Liver (tissue), 9 donors: Measurements from ENCODE around the gene FUT4. TPM values are rescaled to one million over a fixed set of nuclear protein-coding genes. Genes with fewer than 3 reads are reported as not detected.

Experiments used
- DNase-seq: peaks from one replicate; pipeline ENCODE4 v3.0.0-alpha.2; 2017; ENCODE audit warnings: low spot score
- H3K27ac ChIP-seq, 2 donors: one replicate each; pipeline ENCODE4 v1.7.0; 2013; ENCODE audit warnings: inconsistent platforms in 2 of 2, low read length in 2 of 2, control low read depth in 1 of 2, low read depth in 1 of 2, mild to moderate bottlenecking in 1 of 2
- H3K27me3 ChIP-seq, 4 donors: one replicate each; pipeline versions ENCODE4 v1.6.1 to v1.7.0; 2013; ENCODE audit warnings: low read length in 3 of 4, inconsistent platforms in 1 of 4, mild to moderate bottlenecking in 1 of 4, moderate library complexity in 1 of 4; ENCODE audit not compliant: control insufficient read depth in 4 of 4, insufficient read depth in 4 of 4
- H3K36me3 ChIP-seq, 4 donors: one replicate each; pipeline versions ENCODE4 v1.6.1 to v1.7.0; 2013; ENCODE audit warnings: low read length in 3 of 4, mild to moderate bottlenecking in 3 of 4, low read depth in 1 of 4, moderate library complexity in 1 of 4; ENCODE audit not compliant: control insufficient read depth in 4 of 4, insufficient read depth in 3 of 4
- H3K4me1 ChIP-seq, 4 donors: one replicate each; pipeline versions ENCODE4 v1.6.1 to v1.7.0; 2013; ENCODE audit warnings: low read length in 3 of 4, mild to moderate bottlenecking in 3 of 4, moderate library complexity in 1 of 4; ENCODE audit not compliant: control insufficient read depth in 4 of 4, insufficient read depth in 4 of 4
- H3K4me3 ChIP-seq, 3 donors: one replicate each; pipeline versions ENCODE4 v1.6.1 to v1.7.0; 2013; ENCODE audit warnings: low read length in 3 of 3, control low read depth in 1 of 3, low read depth in 1 of 3, mild to moderate bottlenecking in 1 of 3
- H3K9ac ChIP-seq, 2 donors: one replicate each; pipeline ENCODE4 v1.7.0; 2013; ENCODE audit warnings: low read length in 2 of 2, mild to moderate bottlenecking in 2 of 2, moderate library complexity in 2 of 2, control low read depth in 1 of 2, low read depth in 1 of 2
- H3K9me3 ChIP-seq, 4 donors: one replicate each; pipeline versions ENCODE4 v1.6.1 to v1.7.0; 2013; ENCODE audit warnings: low read length in 3 of 4; ENCODE audit not compliant: control insufficient read depth in 4 of 4
- FOXA1 ChIP-seq: IDR thresholded peaks from 2 replicates; pipeline ENCODE4 v1.6.1; 2016; ENCODE audit warnings: antibody characterized with exemption
- FOXA2 ChIP-seq: IDR thresholded peaks from 2 replicates; pipeline ENCODE4 v1.6.1; 2016; ENCODE audit warnings: antibody characterized with exemption
- GABPA ChIP-seq, 2 donors: IDR thresholded peaks in 1 of 2; conservative IDR thresholded peaks in 1 of 2; 2 replicates each; pipeline ENCODE4 v1.6.1; 2016; ENCODE audit warnings: antibody characterized with exemption in 2 of 2, mild to moderate bottlenecking in 1 of 2, moderate library complexity in 1 of 2
- HNF4A ChIP-seq, 2 donors: conservative IDR thresholded peaks; 2 replicates each; pipeline ENCODE4 v1.6.1; 2016; ENCODE audit warnings: antibody characterized with exemption in 2 of 2, mild to moderate bottlenecking in 2 of 2
- HNF4G ChIP-seq: IDR thresholded peaks from 2 replicates; pipeline ENCODE4 v1.6.1; 2016; ENCODE audit warnings: antibody characterized with exemption
- JUND ChIP-seq, 2 donors: IDR thresholded peaks; 2 replicates each; pipeline ENCODE4 v1.6.1; 2016; ENCODE audit warnings: antibody characterized with exemption in 2 of 2
- NR2F2 ChIP-seq: IDR thresholded peaks from 2 replicates; pipeline ENCODE4 v1.6.1; 2016; ENCODE audit warnings: antibody characterized with exemption
- RAD21 ChIP-seq, 2 donors: IDR thresholded peaks; 2 replicates each; pipeline ENCODE4 v1.6.1; 2016; ENCODE audit warnings: antibody characterized with exemption in 2 of 2, mild to moderate bottlenecking in 2 of 2
- RXRA ChIP-seq, 2 donors: IDR thresholded peaks; 2 replicates each; pipeline ENCODE4 v1.6.1; 2017 to 2018; ENCODE audit warnings: antibody characterized with exemption in 2 of 2, mild to moderate bottlenecking in 1 of 2
- SP1 ChIP-seq: IDR thresholded peaks from 2 replicates; pipeline ENCODE4 v1.6.1; 2018; ENCODE audit warnings: antibody characterized with exemption, mild to moderate bottlenecking
- TAF1 ChIP-seq: conservative IDR thresholded peaks from 2 replicates; pipeline ENCODE4 v1.6.1; 2016; ENCODE audit warnings: antibody characterized with exemption, mild to moderate bottlenecking
- YY1 ChIP-seq: IDR thresholded peaks from 2 replicates; pipeline ENCODE4 v1.6.1; 2016; ENCODE audit warnings: antibody characterized with exemption, mild to moderate bottlenecking
- WGBS: extraction: QIAGEN DNeasy Blood & Tissue Kit; methylation state at CpG from one replicate; pipeline ENCODE4 v1.1.7; 2013; 5-methylcytosine and 5-hydroxymethylcytosine counted together
- polyA plus RNA-seq, 2 donors: library from polyadenylated mRNA; stranded (reverse) in 1 of 2; unstranded in 1 of 2; fragments of 200-250 nt in 1 of 2; fragments of >200 nt in 1 of 2; fragmentation: Nextera tagmentation in 1 of 2; extraction: Ambion mirVana in 1 of 2; gene quantifications; one replicate each; pipeline versions ENCODE4 v1.2.1 to v1.2.3, GENCODE V29; 2013 to 2015
- total RNA-seq, 2 donors: library from RNA; depleted of rRNA; stranded (reverse); fragments of >200 nt; gene quantifications; one replicate each; pipeline ENCODE4 v1.2.3, GENCODE V29; 2014
- TF ChIP-seq, protein P1 (sequence below): IDR thresholded peaks from 2 replicates; pipeline ENCODE4 v1.6.1; 2016; ENCODE audit warnings: antibody characterized with exemption
- TF ChIP-seq, protein P2 (sequence below): IDR thresholded peaks from 2 replicates; pipeline ENCODE4 v1.6.1; 2016; ENCODE audit warnings: antibody characterized with exemption, mild to moderate bottlenecking
- TF ChIP-seq, protein P3 (sequence below): fragments of 150-350 bp; IDR thresholded peaks from 2 replicates; pipeline ENCODE4 v1.5.1; 2017; ENCODE audit warnings: improper control_type of control experiment, low read depth, low read length; ENCODE audit not compliant: missing input control
- TF ChIP-seq, protein P4 (sequence below): IDR thresholded peaks from 2 replicates; pipeline ENCODE4 v1.6.1; 2016; ENCODE audit warnings: antibody characterized with exemption
- TF ChIP-seq, protein P5 (sequence below): IDR thresholded peaks from 2 replicates; pipeline ENCODE4 v1.6.1; 2016; ENCODE audit warnings: antibody characterized with exemption
- donor health status: healthy.
- donor health status: healthy.
- donor health status: healthy.
- donor health status: healthy.
- donor health status: healthy.

Gene FUT4
- total and polyA plus RNA-seq, 4 donors: 0.47 to 4.3 (median 1.4) TPM

DNA sequence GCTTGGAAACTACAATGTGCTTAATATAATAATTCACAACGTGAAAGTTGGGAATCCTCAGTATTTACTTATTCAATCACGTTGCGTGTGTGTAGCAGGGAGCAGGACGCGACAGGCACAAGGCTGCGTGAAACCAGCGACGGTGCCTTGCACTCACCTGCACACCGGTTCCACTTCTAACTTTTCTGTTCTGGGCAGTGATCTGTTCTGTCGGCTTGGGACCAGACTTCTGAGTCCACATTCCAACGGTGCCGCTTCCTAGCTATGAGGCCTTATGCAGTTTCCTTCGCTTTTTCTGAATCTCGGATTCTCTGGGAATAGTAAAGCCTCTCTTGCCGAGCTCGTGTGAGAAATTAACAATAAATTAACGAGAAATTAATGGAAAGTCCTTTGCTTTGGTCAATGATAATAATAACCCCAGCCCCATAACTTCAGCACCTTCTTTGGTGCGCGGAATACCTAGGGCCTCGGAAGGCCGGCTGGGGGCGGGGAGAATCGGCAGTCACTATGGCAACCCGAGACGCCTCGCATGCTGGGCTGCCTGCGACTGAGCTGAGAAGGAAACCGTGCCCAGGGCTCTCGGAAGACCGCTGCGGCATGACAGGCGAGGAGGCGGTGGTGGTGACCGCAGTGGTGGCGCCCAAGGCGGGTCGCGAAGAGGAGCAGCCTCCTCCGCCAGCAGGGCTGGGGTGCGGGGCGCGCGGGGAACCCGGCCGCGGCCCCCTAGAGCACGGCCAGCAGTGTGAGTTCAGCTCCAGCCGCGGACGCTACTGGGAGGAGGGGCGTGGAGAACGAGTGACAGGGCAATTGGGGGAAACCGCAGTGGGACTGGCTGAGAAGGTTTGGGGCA, 31.6 kb upstream of the FUT4 start, which contains the start of gene C11orf97:
C11orf97 (plus strand) TSS at position 530 of the 850 bp plus-strand sequence; CDS start at position 598, 68 bp downstream.
- Histone ChIP-seq H3K4me3 (peak within 1 kb of the TSS; percentile 59 to 85 (median 72)), H3K9ac (peak within 1 kb of the TSS in 1 of 2 donors; percentile 62), H3K4me1 (peaks cover 0 to 22% (median 12%) of the 10 kb centered on the region in 4 donors), H3K27me3 (no peaks in the 10 kb centered on the region), H3K36me3 (no peaks in the 10 kb centered on the region), H3K9me3 (no peaks in the 10 kb centered on the region), H3K27ac (peak within 1 kb of the TSS; percentile 32 to 50)
- TF ChIP-seq, protein P1, sequence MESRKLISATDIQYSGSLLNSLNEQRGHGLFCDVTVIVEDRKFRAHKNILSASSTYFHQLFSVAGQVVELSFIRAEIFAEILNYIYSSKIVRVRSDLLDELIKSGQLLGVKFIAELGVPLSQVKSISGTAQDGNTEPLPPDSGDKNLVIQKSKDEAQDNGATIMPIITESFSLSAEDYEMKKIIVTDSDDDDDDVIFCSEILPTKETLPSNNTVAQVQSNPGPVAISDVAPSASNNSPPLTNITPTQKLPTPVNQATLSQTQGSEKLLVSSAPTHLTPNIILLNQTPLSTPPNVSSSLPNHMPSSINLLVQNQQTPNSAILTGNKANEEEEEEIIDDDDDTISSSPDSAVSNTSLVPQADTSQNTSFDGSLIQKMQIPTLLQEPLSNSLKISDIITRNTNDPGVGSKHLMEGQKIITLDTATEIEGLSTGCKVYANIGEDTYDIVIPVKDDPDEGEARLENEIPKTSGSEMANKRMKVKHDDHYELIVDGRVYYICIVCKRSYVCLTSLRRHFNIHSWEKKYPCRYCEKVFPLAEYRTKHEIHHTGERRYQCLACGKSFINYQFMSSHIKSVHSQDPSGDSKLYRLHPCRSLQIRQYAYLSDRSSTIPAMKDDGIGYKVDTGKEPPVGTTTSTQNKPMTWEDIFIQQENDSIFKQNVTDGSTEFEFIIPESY: no peak
- TF ChIP-seq, protein P2, sequence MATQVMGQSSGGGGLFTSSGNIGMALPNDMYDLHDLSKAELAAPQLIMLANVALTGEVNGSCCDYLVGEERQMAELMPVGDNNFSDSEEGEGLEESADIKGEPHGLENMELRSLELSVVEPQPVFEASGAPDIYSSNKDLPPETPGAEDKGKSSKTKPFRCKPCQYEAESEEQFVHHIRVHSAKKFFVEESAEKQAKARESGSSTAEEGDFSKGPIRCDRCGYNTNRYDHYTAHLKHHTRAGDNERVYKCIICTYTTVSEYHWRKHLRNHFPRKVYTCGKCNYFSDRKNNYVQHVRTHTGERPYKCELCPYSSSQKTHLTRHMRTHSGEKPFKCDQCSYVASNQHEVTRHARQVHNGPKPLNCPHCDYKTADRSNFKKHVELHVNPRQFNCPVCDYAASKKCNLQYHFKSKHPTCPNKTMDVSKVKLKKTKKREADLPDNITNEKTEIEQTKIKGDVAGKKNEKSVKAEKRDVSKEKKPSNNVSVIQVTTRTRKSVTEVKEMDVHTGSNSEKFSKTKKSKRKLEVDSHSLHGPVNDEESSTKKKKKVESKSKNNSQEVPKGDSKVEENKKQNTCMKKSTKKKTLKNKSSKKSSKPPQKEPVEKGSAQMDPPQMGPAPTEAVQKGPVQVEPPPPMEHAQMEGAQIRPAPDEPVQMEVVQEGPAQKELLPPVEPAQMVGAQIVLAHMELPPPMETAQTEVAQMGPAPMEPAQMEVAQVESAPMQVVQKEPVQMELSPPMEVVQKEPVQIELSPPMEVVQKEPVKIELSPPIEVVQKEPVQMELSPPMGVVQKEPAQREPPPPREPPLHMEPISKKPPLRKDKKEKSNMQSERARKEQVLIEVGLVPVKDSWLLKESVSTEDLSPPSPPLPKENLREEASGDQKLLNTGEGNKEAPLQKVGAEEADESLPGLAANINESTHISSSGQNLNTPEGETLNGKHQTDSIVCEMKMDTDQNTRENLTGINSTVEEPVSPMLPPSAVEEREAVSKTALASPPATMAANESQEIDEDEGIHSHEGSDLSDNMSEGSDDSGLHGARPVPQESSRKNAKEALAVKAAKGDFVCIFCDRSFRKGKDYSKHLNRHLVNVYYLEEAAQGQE: peak; percentile 38
- TF ChIP-seq, protein P3, sequence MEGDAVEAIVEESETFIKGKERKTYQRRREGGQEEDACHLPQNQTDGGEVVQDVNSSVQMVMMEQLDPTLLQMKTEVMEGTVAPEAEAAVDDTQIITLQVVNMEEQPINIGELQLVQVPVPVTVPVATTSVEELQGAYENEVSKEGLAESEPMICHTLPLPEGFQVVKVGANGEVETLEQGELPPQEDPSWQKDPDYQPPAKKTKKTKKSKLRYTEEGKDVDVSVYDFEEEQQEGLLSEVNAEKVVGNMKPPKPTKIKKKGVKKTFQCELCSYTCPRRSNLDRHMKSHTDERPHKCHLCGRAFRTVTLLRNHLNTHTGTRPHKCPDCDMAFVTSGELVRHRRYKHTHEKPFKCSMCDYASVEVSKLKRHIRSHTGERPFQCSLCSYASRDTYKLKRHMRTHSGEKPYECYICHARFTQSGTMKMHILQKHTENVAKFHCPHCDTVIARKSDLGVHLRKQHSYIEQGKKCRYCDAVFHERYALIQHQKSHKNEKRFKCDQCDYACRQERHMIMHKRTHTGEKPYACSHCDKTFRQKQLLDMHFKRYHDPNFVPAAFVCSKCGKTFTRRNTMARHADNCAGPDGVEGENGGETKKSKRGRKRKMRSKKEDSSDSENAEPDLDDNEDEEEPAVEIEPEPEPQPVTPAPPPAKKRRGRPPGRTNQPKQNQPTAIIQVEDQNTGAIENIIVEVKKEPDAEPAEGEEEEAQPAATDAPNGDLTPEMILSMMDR: no peak
- TF ChIP-seq TAF1 (no peak), HNF4A (conservative IDR thresholded peaks at IDR 0.05) (no peak)
- TF ChIP-seq, protein P4, sequence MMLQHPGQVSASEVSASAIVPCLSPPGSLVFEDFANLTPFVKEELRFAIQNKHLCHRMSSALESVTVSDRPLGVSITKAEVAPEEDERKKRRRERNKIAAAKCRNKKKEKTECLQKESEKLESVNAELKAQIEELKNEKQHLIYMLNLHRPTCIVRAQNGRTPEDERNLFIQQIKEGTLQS: no peak
- WGBS: 8% methylated on average over 53 of the region's 53 CpGs
- peak; percentile 69 for DNase-seq

DNA sequence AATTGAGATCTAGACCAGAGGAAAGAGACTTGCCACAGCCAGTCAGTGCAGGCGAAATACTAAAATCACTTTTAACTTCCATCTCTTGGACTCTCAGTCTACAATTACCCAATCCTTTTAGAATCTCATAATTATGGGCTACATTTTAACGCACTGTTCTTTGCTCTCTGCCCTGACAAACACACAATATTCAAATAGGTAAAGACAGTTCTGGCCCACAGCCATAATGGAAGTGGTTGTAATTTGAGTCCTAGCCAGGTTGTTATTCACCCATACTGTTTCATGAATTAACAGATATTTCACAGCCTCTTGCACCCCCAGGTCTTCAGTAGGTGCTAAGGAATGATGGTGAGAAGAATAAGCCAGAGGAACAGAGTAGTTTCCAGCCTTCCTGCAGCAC, 30.6 kb upstream of the FUT4 start:
- no peak for DNase-seq
- WGBS: 24% methylated on average over 2 of the region's 2 CpGs
- Histone ChIP-seq H3K36me3 (no peaks in the 10 kb centered on the region), H3K9ac (no peak overlapping the region), H3K27me3 (no peaks in the 10 kb centered on the region), H3K27ac (peak overlapping the region; percentile 32 to 50), H3K4me1 (peaks cover 0 to 22% (median 12%) of the 10 kb centered on the region in 4 donors), H3K4me3 (no peak overlapping the region), H3K9me3 (no peaks in the 10 kb centered on the region)
- peak; percentile 9 for TF ChIP-seq HNF4G
- TF ChIP-seq, protein P4: no peak
- peak; percentile 63 for TF ChIP-seq FOXA1
- TF ChIP-seq JUND (IDR thresholded peaks at IDR 0.05): peak in 1 of 2 donors; percentile 42
- peak; percentile 81 for TF ChIP-seq YY1
- TF ChIP-seq FOXA2: peak; percentile 12
- peak; percentile 90 to 93 for TF ChIP-seq HNF4A (conservative IDR thresholded peaks at IDR 0.05)
- peak in 1 of 2 donors; percentile 49 for TF ChIP-seq RXRA (IDR thresholded peaks at IDR 0.05)
- TF ChIP-seq RAD21 (IDR thresholded peaks at IDR 0.05): no peak
- TF ChIP-seq, protein P2: peak; percentile 43
- peak; percentile 83 for TF ChIP-seq SP1
- no peak for TF ChIP-seq NR2F2
- no peak for TF ChIP-seq GABPA (IDR thresholded peaks at IDR 0.05 in 1 of 2, conservative IDR thresholded peaks at IDR 0.05 in 1 of 2)
- TF ChIP-seq, protein P5, sequence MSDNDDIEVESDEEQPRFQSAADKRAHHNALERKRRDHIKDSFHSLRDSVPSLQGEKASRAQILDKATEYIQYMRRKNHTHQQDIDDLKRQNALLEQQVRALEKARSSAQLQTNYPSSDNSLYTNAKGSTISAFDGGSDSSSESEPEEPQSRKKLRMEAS: peak; percentile 38
- no peak for TF ChIP-seq TAF1
